PC-9 (cell line): Measurements from ENCODE around the gene TRIM51. TPM values are rescaled to one million over a fixed set of nuclear protein-coding genes. Genes with fewer than 3 reads are reported as not detected.
A peak's percentile ranks its signal among the peaks of the same experiment; 100 is the strongest.
"Not testable (repeated sequence)": the region's sequence is repeated elsewhere in the genome, so short reads cannot be mapped to it uniquely, and the experiment has no call there.

Source experiments
- BruUV-seq: library from RNA; stranded (reverse); fragments of 400-500 nt; replicated peaks from 2 replicates; lab custom pipeline; 2021; lab: Mats Ljungman, UMichigan
- CTCF ChIA-PET: fragments of 300-600 bp; sonication (Branson Sonifier 250); formaldehyde crosslinking; loops from one replicate; lab custom pipeline; 2022; ENCODE audit warnings: antibody characterized with exemption; lab: Charles Lee
- POLR2A ChIA-PET: fragments of 300-600 bp; sonication (Branson Sonifier 250); formaldehyde crosslinking; loops from one replicate; lab custom pipeline; 2022; ENCODE audit warnings: antibody characterized with exemption; ENCODE audit not compliant: unreplicated experiment; lab: Charles Lee
- DNase-seq, 2 experiments: peaks; one replicate each; pipeline versions ENCODE4 v3.0.0 to v3.0.0-alpha.2; 2015 to 2022; ENCODE audit warnings: mixed read lengths in 1 of 2
- H2AFZ ChIP-seq: fragments of 200-600 bp; sonication (generic); 2 replicates; pipeline ENCODE4 v1.8.1; 2017; ENCODE audit warnings: antibody characterized with exemption
- H3F3A ChIP-seq: fragments of 200-600 bp; sonication (generic); 2 replicates; pipeline ENCODE4 v1.8.1; 2017; ENCODE audit warnings: antibody characterized with exemption, mild to moderate bottlenecking, low read depth; ENCODE audit not compliant: insufficient read depth
- H3K27ac ChIP-seq: fragments of 200-600 bp; sonication (generic); 2 replicates; pipeline ENCODE4 v1.6.1; 2016; ENCODE audit warnings: mixed run types
- H3K27me3 ChIP-seq: fragments of 200-600 bp; sonication (generic); 2 replicates; pipeline ENCODE4 v1.6.1; 2016; ENCODE audit warnings: low read depth, mixed run types; ENCODE audit not compliant: insufficient read depth
- H3K36me3 ChIP-seq: fragments of 200-600 bp; sonication (generic); 2 replicates; pipeline ENCODE4 v1.6.1; 2016; ENCODE audit warnings: low read depth, mixed run types
- H3K4me1 ChIP-seq: fragments of 200-600 bp; sonication (generic); replicated peaks from 2 replicates; pipeline ENCODE4 v1.6.1; 2016; ENCODE audit warnings: mixed run types; ENCODE audit not compliant: insufficient read depth
- H3K4me2 ChIP-seq: fragments of 200-600 bp; sonication (generic); 2 replicates; pipeline ENCODE4 v1.6.1; 2017; ENCODE audit warnings: mixed run types
- H3K4me3 ChIP-seq: fragments of 200-600 bp; sonication (generic); 2 replicates; pipeline ENCODE4 v1.6.1; 2016; ENCODE audit warnings: mixed run types
- H3K79me2 ChIP-seq: fragments of 200-600 bp; sonication (generic); 2 replicates; pipeline ENCODE4 v1.6.1; 2017; ENCODE audit warnings: low read depth, mixed run types
- H3K9me2 ChIP-seq: fragments of 200-600 bp; sonication (generic); 2 replicates; pipeline ENCODE4 v1.8.1; 2017; ENCODE audit warnings: mild to moderate bottlenecking; ENCODE audit not compliant: insufficient read depth
- H3K9me3 ChIP-seq: fragments of 200-600 bp; sonication (generic); 2 replicates; pipeline ENCODE4 v1.8.1; 2016; ENCODE audit warnings: low read depth; ENCODE audit not compliant: insufficient read depth
- H4K20me1 ChIP-seq: fragments of 200-600 bp; sonication (generic); 2 replicates; pipeline ENCODE4 v1.8.1; 2017; ENCODE audit not compliant: insufficient read depth
- EZH2 ChIP-seq: fragments of 200-600 bp; sonication (generic); IDR thresholded peaks from 2 replicates; pipeline ENCODE4 v1.8.0; 2017; ENCODE audit warnings: antibody characterized with exemption, low read depth
- intact Hi-C: fragments of 100-400 bp; cut with micrococcal nuclease; formaldehyde crosslinking; loops from one replicate; pipeline ENCODE4 v1.10.0; 2022; ENCODE audit not compliant: unreplicated experiment
- total RNA-seq: library from RNA; stranded (reverse); gene quantifications from 2 replicates; pipeline ENCODE4 v1.2.3, GENCODE V29; 2021
- TF ChIP-seq, protein P1 (sequence below): fragments of 200-600 bp; sonication (generic); conservative IDR thresholded peaks from 2 replicates; pipeline ENCODE4 v1.6.1; 2017; ENCODE audit warnings: mixed run types, antibody characterized with exemption, mild to moderate bottlenecking, moderate library complexity

The TRIM51 gene
- total RNA-seq, 1 experiment from 2014 or later = not detected

DNA sequence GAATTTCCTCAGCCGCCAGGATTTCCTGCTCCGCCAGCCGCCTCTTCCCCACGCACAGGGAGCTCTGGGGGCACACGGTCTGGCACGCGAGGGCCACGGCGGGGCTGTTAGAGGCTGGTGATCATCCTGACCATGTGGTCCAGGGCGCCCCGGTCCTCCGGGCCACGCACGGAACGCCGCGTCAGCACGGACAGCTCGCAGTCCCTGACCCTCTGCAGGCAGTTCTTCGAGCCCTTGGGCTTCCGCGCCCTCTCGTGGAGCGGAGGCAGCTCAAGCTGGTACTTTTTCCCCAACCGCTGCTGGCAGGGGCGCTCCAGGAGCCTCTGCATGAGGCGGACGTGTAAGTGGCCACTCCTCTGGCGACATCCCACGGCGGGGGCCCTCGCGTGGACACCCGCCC is 10.0 kb upstream of the TRIM51 start:
- H3K36me3 ChIP-seq, H3K27me3 ChIP-seq, H4K20me1 ChIP-seq, POLR2A ChIA-PET, H3K9me2 ChIP-seq, BruUV-seq, H3K4me3 ChIP-seq, H3K4me2 ChIP-seq, H3K9me3 ChIP-seq, H3K79me2 ChIP-seq, DNase-seq, H3K4me1 ChIP-seq, H2AFZ ChIP-seq, intact Hi-C loops, H3F3A ChIP-seq, CTCF ChIA-PET, H3K27ac ChIP-seq: not testable (repeated sequence)

GRCh38 chr11:55884995-55885394 is 1.9 kb downstream of the TRIM51 start:
- H3K79me2 ChIP-seq, H4K20me1 ChIP-seq, H3K4me3 ChIP-seq, H3K4me1 ChIP-seq, H3F3A ChIP-seq, CTCF ChIA-PET, H3K9me3 ChIP-seq, BruUV-seq, H3K9me2 ChIP-seq, H3K4me2 ChIP-seq, H3K27ac ChIP-seq, H3K36me3 ChIP-seq, intact Hi-C loops, DNase-seq, H2AFZ ChIP-seq, POLR2A ChIA-PET: not testable (repeated sequence)
- H3K27me3 ChIP-seq = peaks cover 16% of the 10 kb centered on the region

- CTCF ChIA-PET, POLR2A ChIA-PET, H3K36me3 ChIP-seq: not testable (repeated sequence)
Measured at GRCh38 chr11:55885481-55885880, 2.4 kb downstream of the TRIM51 start.

GRCh38 chr11:55895216-55895615 is 12.1 kb downstream of the TRIM51 start:
- Histone ChIP-seq H3K4me2 (no peak overlapping the region), H2AFZ (no peak overlapping the region), H4K20me1 (no peaks in the 10 kb centered on the region), H3K9me3 (no peaks in the 10 kb centered on the region), H3K4me1 (no peaks in the 10 kb centered on the region), H3K36me3 (no peaks in the 10 kb centered on the region), H3K4me3 (no peak overlapping the region), H3K79me2 (no peaks in the 10 kb centered on the region), H3K9me2 (no peaks in the 10 kb centered on the region), H3K27me3 (no peaks in the 10 kb centered on the region), H3F3A (no peaks in the 10 kb centered on the region), H3K27ac (no peak overlapping the region)
- TF ChIP-seq, protein P1, sequence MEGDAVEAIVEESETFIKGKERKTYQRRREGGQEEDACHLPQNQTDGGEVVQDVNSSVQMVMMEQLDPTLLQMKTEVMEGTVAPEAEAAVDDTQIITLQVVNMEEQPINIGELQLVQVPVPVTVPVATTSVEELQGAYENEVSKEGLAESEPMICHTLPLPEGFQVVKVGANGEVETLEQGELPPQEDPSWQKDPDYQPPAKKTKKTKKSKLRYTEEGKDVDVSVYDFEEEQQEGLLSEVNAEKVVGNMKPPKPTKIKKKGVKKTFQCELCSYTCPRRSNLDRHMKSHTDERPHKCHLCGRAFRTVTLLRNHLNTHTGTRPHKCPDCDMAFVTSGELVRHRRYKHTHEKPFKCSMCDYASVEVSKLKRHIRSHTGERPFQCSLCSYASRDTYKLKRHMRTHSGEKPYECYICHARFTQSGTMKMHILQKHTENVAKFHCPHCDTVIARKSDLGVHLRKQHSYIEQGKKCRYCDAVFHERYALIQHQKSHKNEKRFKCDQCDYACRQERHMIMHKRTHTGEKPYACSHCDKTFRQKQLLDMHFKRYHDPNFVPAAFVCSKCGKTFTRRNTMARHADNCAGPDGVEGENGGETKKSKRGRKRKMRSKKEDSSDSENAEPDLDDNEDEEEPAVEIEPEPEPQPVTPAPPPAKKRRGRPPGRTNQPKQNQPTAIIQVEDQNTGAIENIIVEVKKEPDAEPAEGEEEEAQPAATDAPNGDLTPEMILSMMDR = 0 out of 2 replicates have a peak, but pooled peaks have one; percentile 25
- no peak for TF ChIP-seq EZH2
- ChIA-PET CTCF (no interaction called here), POLR2A (no interaction called here)
- no peak for DNase-seq
- no TSS peak for BruUV-seq
- intact Hi-C loops = no loop called here

More at GRCh38 chr11:55885481-55885880, 2.4 kb downstream of the TRIM51 start:
- H3K4me1 ChIP-seq, H2AFZ ChIP-seq, intact Hi-C loops, H3K27ac ChIP-seq, H3K79me2 ChIP-seq, H3K9me2 ChIP-seq, H3K4me2 ChIP-seq, H3K4me3 ChIP-seq, H4K20me1 ChIP-seq, BruUV-seq, DNase-seq, H3K9me3 ChIP-seq, H3F3A ChIP-seq: not testable (repeated sequence)
- peaks cover 16% of the 10 kb centered on the region for H3K27me3 ChIP-seq
